Measurements from ENCODE around the gene PPP2R2B.

GRCh38 chr5:146904890-146905289, 26.3 kb upstream of the PPP2R2B start:
- no peak for TF ChIP-seq POLR2A (IDR thresholded peaks at IDR 0.05)
- TF ChIP-seq, protein P1, sequence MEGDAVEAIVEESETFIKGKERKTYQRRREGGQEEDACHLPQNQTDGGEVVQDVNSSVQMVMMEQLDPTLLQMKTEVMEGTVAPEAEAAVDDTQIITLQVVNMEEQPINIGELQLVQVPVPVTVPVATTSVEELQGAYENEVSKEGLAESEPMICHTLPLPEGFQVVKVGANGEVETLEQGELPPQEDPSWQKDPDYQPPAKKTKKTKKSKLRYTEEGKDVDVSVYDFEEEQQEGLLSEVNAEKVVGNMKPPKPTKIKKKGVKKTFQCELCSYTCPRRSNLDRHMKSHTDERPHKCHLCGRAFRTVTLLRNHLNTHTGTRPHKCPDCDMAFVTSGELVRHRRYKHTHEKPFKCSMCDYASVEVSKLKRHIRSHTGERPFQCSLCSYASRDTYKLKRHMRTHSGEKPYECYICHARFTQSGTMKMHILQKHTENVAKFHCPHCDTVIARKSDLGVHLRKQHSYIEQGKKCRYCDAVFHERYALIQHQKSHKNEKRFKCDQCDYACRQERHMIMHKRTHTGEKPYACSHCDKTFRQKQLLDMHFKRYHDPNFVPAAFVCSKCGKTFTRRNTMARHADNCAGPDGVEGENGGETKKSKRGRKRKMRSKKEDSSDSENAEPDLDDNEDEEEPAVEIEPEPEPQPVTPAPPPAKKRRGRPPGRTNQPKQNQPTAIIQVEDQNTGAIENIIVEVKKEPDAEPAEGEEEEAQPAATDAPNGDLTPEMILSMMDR (IDR thresholded peaks at IDR 0.05), result no peak

Data from heart left ventricle (tissue), 13 donors.